PC-3 (cell line): ENCODE results near the gene TEAD1.

Experiments used
- EZH2 ChIP-seq: fragments of 300-600 bp; sonication (generic); IDR thresholded peaks from one replicate; pipeline ENCODE4 v1.6.1; 2017; ENCODE audit warnings: antibody characterized with exemption, mild to moderate bottlenecking, low read length; ENCODE audit not compliant: unreplicated experiment
- TF ChIP-seq, protein P1 (sequence below): fragments of 300-600 bp; sonication (generic); conservative IDR thresholded peaks from 2 replicates; pipeline ENCODE4 v1.5.1; 2017; ENCODE audit warnings: antibody characterized with exemption, low read depth, mild to moderate bottlenecking, low read length

DNA sequence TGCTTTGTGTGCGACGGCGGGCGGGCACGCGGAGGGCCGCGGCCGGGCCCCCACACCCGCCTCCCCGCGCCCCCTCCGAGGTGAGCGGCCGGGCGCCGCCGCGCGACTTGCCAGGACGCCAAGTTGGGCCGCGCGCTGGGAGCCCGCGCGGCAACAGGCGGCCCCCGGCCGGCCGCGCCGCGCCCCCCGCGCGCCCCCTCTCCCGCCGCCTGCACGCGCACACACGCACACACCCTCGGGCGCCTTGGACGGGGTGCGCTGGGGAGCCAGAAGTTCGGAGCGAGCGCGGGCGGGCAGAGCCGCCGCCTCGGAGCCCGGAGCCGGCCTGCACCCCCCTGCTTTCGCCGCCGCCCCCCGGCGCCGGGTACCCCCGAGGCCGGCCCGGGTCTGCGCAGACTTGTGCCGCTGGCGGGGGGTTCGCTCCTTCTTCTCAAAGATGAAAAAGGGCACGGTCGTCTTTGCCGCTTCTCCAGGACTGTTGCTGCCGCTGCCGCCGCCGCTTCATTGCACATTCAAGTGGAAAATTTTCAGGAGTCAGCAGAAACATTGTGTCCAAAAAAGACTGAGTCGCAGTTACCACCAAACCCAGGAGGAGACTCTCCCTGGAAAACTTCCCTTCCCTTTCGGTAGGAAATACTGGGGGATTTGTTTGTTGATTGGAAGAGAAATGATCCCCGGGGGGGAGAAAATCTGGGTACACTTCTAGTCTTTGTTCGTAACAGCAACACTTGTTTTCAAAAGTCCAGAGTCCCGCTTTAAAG lies 895 bp downstream of the TEAD1 start:
- TF ChIP-seq, protein P1, sequence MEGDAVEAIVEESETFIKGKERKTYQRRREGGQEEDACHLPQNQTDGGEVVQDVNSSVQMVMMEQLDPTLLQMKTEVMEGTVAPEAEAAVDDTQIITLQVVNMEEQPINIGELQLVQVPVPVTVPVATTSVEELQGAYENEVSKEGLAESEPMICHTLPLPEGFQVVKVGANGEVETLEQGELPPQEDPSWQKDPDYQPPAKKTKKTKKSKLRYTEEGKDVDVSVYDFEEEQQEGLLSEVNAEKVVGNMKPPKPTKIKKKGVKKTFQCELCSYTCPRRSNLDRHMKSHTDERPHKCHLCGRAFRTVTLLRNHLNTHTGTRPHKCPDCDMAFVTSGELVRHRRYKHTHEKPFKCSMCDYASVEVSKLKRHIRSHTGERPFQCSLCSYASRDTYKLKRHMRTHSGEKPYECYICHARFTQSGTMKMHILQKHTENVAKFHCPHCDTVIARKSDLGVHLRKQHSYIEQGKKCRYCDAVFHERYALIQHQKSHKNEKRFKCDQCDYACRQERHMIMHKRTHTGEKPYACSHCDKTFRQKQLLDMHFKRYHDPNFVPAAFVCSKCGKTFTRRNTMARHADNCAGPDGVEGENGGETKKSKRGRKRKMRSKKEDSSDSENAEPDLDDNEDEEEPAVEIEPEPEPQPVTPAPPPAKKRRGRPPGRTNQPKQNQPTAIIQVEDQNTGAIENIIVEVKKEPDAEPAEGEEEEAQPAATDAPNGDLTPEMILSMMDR, result no peak
- no peak for TF ChIP-seq EZH2
